ENCODE measurements around the gene EIPR1.

Gene EIPR1

GRCh38 chr2:3195641-3196476 is 181.8 kb downstream of the EIPR1 start:
- Histone ChIP-seq H3K9ac (ENCODE audit: low read length) (no peak overlapping the region), H3K36me3 (ENCODE audit: control insufficient read depth, insufficient read depth, low read length) (peaks cover 12% of the 10 kb centered on the region), H3K27ac (ENCODE audit: low read depth, low read length) (no peak overlapping the region), H3K4me1 (ENCODE audit: control insufficient read depth, insufficient read depth, low read length) (no peaks in the 10 kb centered on the region), H3K4me3 (ENCODE audit: low read length) (no peak overlapping the region), H3K27me3 (ENCODE audit: control insufficient read depth, insufficient read depth, low read length) (no peaks in the 10 kb centered on the region)

DNA sequence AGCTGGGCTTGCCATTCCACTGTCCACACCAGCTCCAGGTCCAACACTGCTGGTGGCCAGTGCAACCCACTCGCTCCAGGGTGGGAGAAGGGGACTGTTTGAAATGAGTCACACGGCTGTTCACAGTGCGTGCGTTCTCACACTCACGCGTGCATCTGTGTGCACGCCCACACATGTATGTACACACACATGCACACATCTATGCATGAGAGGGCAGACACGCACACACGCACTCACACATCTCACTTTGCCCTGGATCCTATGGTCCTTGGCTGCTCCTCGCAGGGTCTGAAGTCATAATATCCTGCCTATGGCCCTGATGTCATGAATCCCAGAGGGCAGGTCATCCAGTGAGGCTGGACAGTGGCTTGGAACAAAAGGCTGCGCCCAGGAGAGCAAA is 182.8 kb downstream of the EIPR1 start:
- no peaks in the 10 kb centered on the region for H3K27me3 ChIP-seq (ENCODE audit: control insufficient read depth, insufficient read depth, low read length)
- H3K4me1 ChIP-seq (ENCODE audit: control insufficient read depth, insufficient read depth, low read length), result no peaks in the 10 kb centered on the region
- H3K9ac ChIP-seq (ENCODE audit: low read length), result no peak overlapping the region
- peaks cover 12% of the 10 kb centered on the region for H3K36me3 ChIP-seq (ENCODE audit: control insufficient read depth, insufficient read depth, low read length)
- no peak overlapping the region for H3K4me3 ChIP-seq (ENCODE audit: low read length)
- no peak overlapping the region for H3K27ac ChIP-seq (ENCODE audit: low read depth, low read length)

DNA sequence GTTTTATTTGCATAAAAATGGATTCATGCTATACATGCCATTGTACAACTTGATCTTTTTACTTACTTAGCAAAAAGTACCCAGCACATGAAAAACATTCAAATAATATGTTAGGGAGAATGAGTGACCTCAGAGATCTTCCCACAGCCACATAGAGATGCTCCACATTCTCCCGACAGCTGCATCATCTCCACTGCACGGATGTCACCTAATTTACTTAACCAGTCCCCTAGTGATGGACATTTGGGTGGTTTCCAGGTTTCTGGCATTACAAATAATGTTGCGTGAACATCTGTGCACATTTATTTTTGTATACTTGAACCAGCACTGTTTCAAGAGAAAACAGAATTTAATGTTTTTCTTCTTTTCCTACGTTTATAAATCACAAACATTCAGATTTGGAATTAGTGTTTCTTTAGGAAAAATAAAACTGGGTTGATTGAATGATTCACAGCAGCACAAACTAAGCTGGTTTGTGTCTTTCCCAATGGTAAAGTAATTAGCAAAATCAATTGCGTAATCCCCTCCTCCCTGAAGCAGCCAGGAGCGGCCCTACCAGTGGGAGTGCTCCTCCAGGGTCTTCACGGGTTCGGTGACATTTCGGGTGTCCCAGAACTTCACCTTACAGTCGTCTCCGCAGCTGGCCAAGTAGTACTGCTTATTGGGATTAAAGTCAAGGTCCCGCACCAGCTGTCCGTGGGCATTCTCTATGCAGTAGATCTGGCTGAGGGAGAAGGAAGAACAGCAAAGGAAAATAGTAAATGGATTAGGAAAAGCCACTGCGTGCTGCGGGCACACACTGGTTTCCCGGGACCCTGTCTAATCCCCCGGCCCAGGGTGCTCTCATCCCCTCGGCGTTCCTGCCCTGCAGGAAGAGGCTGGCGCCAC is 183.9 kb downstream of the EIPR1 start:
- H3K27ac ChIP-seq (ENCODE audit: low read depth, low read length), result no peak overlapping the region
- no peak overlapping the region for H3K4me3 ChIP-seq (ENCODE audit: low read length)
- H3K36me3 ChIP-seq (ENCODE audit: control insufficient read depth, insufficient read depth, low read length), result peaks cover 12% of the 10 kb centered on the region
- H3K4me1 ChIP-seq (ENCODE audit: control insufficient read depth, insufficient read depth, low read length), result no peaks in the 10 kb centered on the region
- H3K9ac ChIP-seq (ENCODE audit: low read length), result no peak overlapping the region
- H3K27me3 ChIP-seq (ENCODE audit: control insufficient read depth, insufficient read depth, low read length), result no peaks in the 10 kb centered on the region

- H3K36me3 ChIP-seq (ENCODE audit: control insufficient read depth, insufficient read depth, low read length), result peaks cover 15% of the 10 kb centered on the region
- no peak overlapping the region for H3K4me3 ChIP-seq (ENCODE audit: low read length)
Measured at GRCh38 chr2:3192920-3193319, 184.7 kb downstream of the EIPR1 start.

DNA sequence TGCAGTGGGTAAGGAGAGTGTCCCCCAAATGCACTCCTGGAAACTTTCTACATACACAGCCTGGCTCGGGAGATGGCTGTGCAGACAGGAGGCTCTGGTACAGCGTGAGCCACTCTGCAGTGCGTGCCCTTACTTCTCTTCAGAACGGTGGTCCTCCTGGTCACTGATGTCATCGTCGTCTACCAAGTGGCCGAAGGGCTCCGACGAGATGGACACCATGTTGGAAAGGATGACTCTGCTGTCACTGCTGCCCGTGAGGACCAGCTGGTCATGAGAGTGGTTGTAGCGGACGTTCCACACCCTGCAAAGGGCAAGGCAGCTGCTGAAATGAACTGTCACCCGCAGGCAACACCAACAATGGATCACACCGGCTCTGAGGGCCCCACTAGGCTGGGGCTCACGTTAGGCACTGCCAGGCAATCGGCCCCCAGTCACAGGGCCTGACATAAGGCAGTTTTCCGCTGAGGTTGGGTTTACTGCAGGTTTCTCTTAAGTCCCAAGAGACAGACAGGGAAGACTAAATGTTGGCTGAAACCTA is 185.3 kb downstream of the EIPR1 start:
- no peaks in the 10 kb centered on the region for H3K4me1 ChIP-seq (ENCODE audit: control insufficient read depth, insufficient read depth, low read length)
- no peaks in the 10 kb centered on the region for H3K27me3 ChIP-seq (ENCODE audit: control insufficient read depth, insufficient read depth, low read length)
- H3K4me3 ChIP-seq (ENCODE audit: low read length), result no peak overlapping the region
- peaks cover 15% of the 10 kb centered on the region for H3K36me3 ChIP-seq (ENCODE audit: control insufficient read depth, insufficient read depth, low read length)
- no peak overlapping the region for H3K27ac ChIP-seq (ENCODE audit: low read depth, low read length)
- H3K9ac ChIP-seq (ENCODE audit: low read length), result no peak overlapping the region

More at GRCh38 chr2:3192920-3193319, 184.7 kb downstream of the EIPR1 start:
- Histone ChIP-seq H3K9ac (ENCODE audit: low read length) (no peak overlapping the region), H3K27ac (ENCODE audit: low read depth, low read length) (no peak overlapping the region), H3K4me1 (ENCODE audit: control insufficient read depth, insufficient read depth, low read length) (no peaks in the 10 kb centered on the region), H3K27me3 (ENCODE audit: control insufficient read depth, insufficient read depth, low read length) (no peaks in the 10 kb centered on the region)

DNA sequence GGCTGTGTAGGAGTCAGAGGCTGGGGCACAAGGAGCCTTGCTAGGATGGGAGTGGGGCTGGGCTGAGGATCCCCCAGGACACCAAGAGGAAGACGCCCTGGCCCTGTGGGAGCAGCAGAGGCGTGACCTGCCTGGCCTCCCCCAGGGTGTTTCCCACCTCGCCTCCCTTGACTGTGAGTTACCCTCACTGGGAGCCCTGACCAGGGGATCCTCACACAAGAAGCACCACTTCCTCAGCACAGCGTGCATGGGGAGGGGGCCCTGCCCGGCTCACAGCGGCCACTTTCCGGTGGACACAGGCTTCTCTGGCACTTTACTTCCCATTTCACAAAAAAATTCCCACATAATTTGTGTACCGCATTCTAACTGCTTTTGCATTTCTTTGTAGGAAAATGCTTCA is 187.7 kb downstream of the EIPR1 start:
- Histone ChIP-seq H3K4me3 (ENCODE audit: low read length) (no peak overlapping the region), H3K36me3 (ENCODE audit: control insufficient read depth, insufficient read depth, low read length) (peaks cover 15% of the 10 kb centered on the region), H3K4me1 (ENCODE audit: control insufficient read depth, insufficient read depth, low read length) (no peaks in the 10 kb centered on the region), H3K9ac (ENCODE audit: low read length) (no peak overlapping the region), H3K27ac (ENCODE audit: low read depth, low read length) (no peak overlapping the region), H3K27me3 (ENCODE audit: control insufficient read depth, insufficient read depth, low read length) (no peaks in the 10 kb centered on the region)

DNA sequence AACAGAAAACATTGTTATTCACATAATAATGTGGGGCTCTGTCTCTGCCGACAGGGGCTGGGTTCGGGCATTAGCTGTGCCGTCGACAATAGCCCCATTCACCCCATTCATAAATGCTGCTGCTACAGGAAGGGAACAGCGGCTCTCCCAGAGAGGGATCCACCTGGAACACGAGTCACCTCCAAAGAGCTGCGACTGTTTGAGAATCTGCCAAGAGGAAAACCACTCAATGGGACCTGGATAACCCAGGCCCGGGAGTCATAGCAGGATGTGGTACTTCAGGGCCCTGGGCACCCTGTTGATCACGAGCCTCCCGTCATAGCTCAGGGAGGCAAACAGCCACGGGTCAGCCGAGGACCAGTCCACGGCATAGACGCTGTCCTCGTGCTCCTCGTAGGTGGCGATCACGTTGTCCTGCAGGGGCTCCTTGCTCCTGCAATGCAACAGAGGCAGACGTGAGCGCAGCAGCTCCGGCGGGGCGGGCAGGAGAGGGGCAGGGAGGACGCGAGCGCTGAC is 188.5 kb downstream of the EIPR1 start:
- Histone ChIP-seq H3K27me3 (ENCODE audit: control insufficient read depth, insufficient read depth, low read length) (no peaks in the 10 kb centered on the region), H3K4me3 (ENCODE audit: low read length) (no peak overlapping the region), H3K27ac (ENCODE audit: low read depth, low read length) (no peak overlapping the region), H3K36me3 (ENCODE audit: control insufficient read depth, insufficient read depth, low read length) (peaks cover 15% of the 10 kb centered on the region), H3K4me1 (ENCODE audit: control insufficient read depth, insufficient read depth, low read length) (no peaks in the 10 kb centered on the region), H3K9ac (ENCODE audit: low read length) (no peak overlapping the region)

DNA sequence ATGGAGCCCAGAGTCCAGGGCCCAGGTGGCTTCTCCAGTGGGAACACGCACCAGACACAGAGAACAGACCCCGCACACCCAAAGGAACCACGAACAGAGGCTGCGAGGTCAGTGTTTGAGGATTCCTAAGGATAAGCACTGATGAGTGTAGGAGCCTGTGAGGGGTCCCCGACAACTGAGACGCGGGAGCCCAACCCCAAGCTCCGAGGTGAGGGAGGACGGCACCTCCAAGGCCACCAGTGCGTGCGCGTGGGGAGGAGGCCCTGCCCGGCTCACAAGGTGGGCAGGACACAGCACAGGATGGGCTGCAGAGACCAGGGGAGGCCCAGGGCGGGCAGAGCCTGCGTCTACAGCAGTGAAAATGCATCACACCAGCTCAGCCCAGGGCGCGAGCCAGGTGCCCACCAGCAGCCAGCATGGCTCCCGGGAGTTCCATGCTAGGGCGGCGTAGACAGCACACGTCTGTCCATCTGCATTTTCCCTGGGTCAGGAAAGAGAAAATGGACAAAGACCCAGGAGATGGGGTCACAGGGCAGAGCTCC is 189.1 kb downstream of the EIPR1 start:
- Histone ChIP-seq H3K27me3 (ENCODE audit: control insufficient read depth, insufficient read depth, low read length) (no peaks in the 10 kb centered on the region), H3K36me3 (ENCODE audit: control insufficient read depth, insufficient read depth, low read length) (peaks cover 12% of the 10 kb centered on the region), H3K27ac (ENCODE audit: low read depth, low read length) (no peak overlapping the region), H3K4me1 (ENCODE audit: control insufficient read depth, insufficient read depth, low read length) (no peaks in the 10 kb centered on the region), H3K9ac (ENCODE audit: low read length) (no peak overlapping the region), H3K4me3 (ENCODE audit: low read length) (no peak overlapping the region)

GRCh38 chr2:3187467-3187866 is 190.2 kb downstream of the EIPR1 start:
- Histone ChIP-seq H3K27me3 (ENCODE audit: control insufficient read depth, insufficient read depth, low read length) (no peaks in the 10 kb centered on the region), H3K4me1 (ENCODE audit: control insufficient read depth, insufficient read depth, low read length) (no peaks in the 10 kb centered on the region), H3K27ac (ENCODE audit: low read depth, low read length) (no peak overlapping the region), H3K9ac (ENCODE audit: low read length) (no peak overlapping the region), H3K36me3 (ENCODE audit: control insufficient read depth, insufficient read depth, low read length) (peaks cover 10% of the 10 kb centered on the region), H3K4me3 (ENCODE audit: low read length) (no peak overlapping the region)

GRCh38 chr2:3186766-3187165 is 190.9 kb downstream of the EIPR1 start:
- H3K9ac ChIP-seq (ENCODE audit: low read length), result no peak overlapping the region
- no peak overlapping the region for H3K27ac ChIP-seq (ENCODE audit: low read depth, low read length)
- H3K27me3 ChIP-seq (ENCODE audit: control insufficient read depth, insufficient read depth, low read length), result no peaks in the 10 kb centered on the region
- peaks cover 9% of the 10 kb centered on the region for H3K36me3 ChIP-seq (ENCODE audit: control insufficient read depth, insufficient read depth, low read length)
- no peaks in the 10 kb centered on the region for H3K4me1 ChIP-seq (ENCODE audit: control insufficient read depth, insufficient read depth, low read length)
- H3K4me3 ChIP-seq (ENCODE audit: low read length), result no peak overlapping the region

DNA sequence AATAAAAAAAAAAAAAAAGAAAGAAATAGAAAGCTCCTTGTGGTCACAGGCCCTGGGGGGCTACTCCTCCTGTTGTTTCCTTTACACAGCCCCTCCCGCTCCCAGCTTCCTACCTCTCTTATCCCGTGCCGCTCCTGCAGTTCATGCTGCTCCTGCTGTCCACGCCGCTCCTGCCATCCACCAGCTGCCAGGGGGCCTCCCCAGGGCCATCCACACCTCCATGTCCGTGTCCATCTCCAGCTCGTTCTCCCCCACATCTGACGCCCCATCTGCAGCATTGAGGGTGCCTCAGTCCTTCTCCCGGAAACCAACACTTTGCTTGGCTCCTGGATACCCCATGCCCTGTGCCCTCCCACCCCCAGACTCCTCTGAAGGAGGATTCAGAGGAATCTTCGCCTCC is 191.7 kb downstream of the EIPR1 start:
- Histone ChIP-seq H3K27me3 (ENCODE audit: control insufficient read depth, insufficient read depth, low read length) (no peaks in the 10 kb centered on the region), H3K4me3 (ENCODE audit: low read length) (no peak overlapping the region), H3K27ac (ENCODE audit: low read depth, low read length) (no peak overlapping the region), H3K4me1 (ENCODE audit: control insufficient read depth, insufficient read depth, low read length) (no peaks in the 10 kb centered on the region), H3K36me3 (ENCODE audit: control insufficient read depth, insufficient read depth, low read length) (peaks cover 3% of the 10 kb centered on the region), H3K9ac (ENCODE audit: low read length) (no peak overlapping the region)

GRCh38 chr2:3185256-3185655 is 192.4 kb downstream of the EIPR1 start:
- peaks cover 3% of the 10 kb centered on the region for H3K36me3 ChIP-seq (ENCODE audit: control insufficient read depth, insufficient read depth, low read length)
- no peak overlapping the region for H3K4me3 ChIP-seq (ENCODE audit: low read length)
- H3K9ac ChIP-seq (ENCODE audit: low read length), result no peak overlapping the region

More at GRCh38 chr2:3185256-3185655, 192.4 kb downstream of the EIPR1 start:
- Histone ChIP-seq H3K4me1 (ENCODE audit: control insufficient read depth, insufficient read depth, low read length) (no peaks in the 10 kb centered on the region), H3K27me3 (ENCODE audit: control insufficient read depth, insufficient read depth, low read length) (no peaks in the 10 kb centered on the region), H3K27ac (ENCODE audit: low read depth, low read length) (no peak overlapping the region)

Measured in rectal smooth muscle tissue (tissue), 1 donor.